K562 (cell line): ENCODE data around the gene FADS1. TPM values are rescaled to one million over a fixed set of nuclear protein-coding genes. Genes with fewer than 3 reads are reported as not detected.

Source experiments
- BMI1 ChIP-seq: fragments of 150-350 bp; IDR thresholded peaks from 2 replicates; pipeline ENCODE4 v1.6.1; 2014; ENCODE audit warnings: low read length
- CBX8 ChIP-seq: fragments of 200-600 bp; sonication (generic); IDR thresholded peaks from 2 replicates; pipeline ENCODE4 v1.6.1; 2012; ENCODE audit warnings: borderline replicate concordance, mixed run types, low read depth, mild to moderate bottlenecking, moderate library complexity, mixed read lengths, low read length, control low read depth, inconsistent platforms; ENCODE audit not compliant: poor library complexity, severe bottlenecking; ENCODE audit errors: extremely low read depth
- CUX1 ChIP-seq: fragments of 200-800 bp; sonication (Bioruptor generic); IDR thresholded peaks from 2 replicates; pipeline ENCODE4 v1.6.1; 2016; ENCODE audit warnings: missing genetic modification characterization, missing compliant biosample characterization
- ETV6 ChIP-seq, 3 experiments: fragments of 150-350 bp in 1 of 3; sonication (generic) in 1 of 3; formaldehyde crosslinking in 1 of 3; IDR thresholded peaks; 2 replicates each; pipeline versions ENCODE4 v1.6.1 to v1.8.0; 2014 to 2022; ENCODE audit warnings: borderline replicate concordance in 2 of 3, low read depth in 2 of 3, antibody characterized with exemption in 1 of 3, low read length in 1 of 3, mild to moderate bottlenecking in 1 of 3, missing genetic modification reagents in 1 of 3
- GABPB1 ChIP-seq: sonication (generic); formaldehyde crosslinking; IDR thresholded peaks from 2 replicates; pipeline ENCODE4 v1.8.0; 2022; ENCODE audit warnings: mild to moderate bottlenecking, missing genetic modification reagents
- GMEB1 ChIP-seq: fragments of 250-450 bp; sonication (Bioruptor Pico); IDR thresholded peaks from 2 replicates; pipeline ENCODE4 v1.4.0; 2020; ENCODE audit warnings: mild to moderate bottlenecking
- HCFC1 ChIP-seq: IDR thresholded peaks from 2 replicates; pipeline ENCODE4 v1.6.1; 2012; ENCODE audit warnings: low read depth, low read length, improper control_type of control experiment
- HDAC2 ChIP-seq: fragments of 450-650 bp; IDR thresholded peaks from 2 replicates; pipeline ENCODE4 v1.6.1; 2016; ENCODE audit warnings: mild to moderate bottlenecking
- HMGN3 ChIP-seq: IDR thresholded peaks from 2 replicates; pipeline ENCODE4 v1.6.1; 2011; ENCODE audit warnings: borderline replicate concordance, low read depth, mild to moderate bottlenecking, mixed read lengths, low read length; ENCODE audit not compliant: insufficient read length; ENCODE audit errors: extremely low read depth
- HOXB6 ChIP-seq: fragments of 250-450 bp; sonication (Bioruptor Pico); IDR thresholded peaks from 2 replicates; pipeline ENCODE4 v1.5.1; 2022; ENCODE audit warnings: mild to moderate bottlenecking, borderline replicate concordance
- NFIC ChIP-seq: fragments of 450-650 bp; IDR thresholded peaks from 2 replicates; pipeline ENCODE4 v1.6.1; 2017; ENCODE audit warnings: mild to moderate bottlenecking, inconsistent platforms
- NR4A1 ChIP-seq, 2 experiments: fragments of 250-450 bp in 1 of 2; fragments of 450-650 bp in 1 of 2; sonication (Bioruptor Pico) in 1 of 2; IDR thresholded peaks; 2 replicates each; pipeline versions ENCODE4 v1.4.0 to v1.6.1; 2016 to 2020; ENCODE audit warnings: mild to moderate bottlenecking in 2 of 2, missing compliant biosample characterization in 1 of 2, missing genetic modification characterization in 1 of 2, moderate library complexity in 1 of 2
- POU5F1 ChIP-seq: fragments of 150-350 bp; IDR thresholded peaks from 2 replicates; pipeline ENCODE4 v1.6.1; 2014; ENCODE audit warnings: borderline replicate concordance, low read length, low read depth, mild to moderate bottlenecking; ENCODE audit not compliant: partially characterized antibody
- SIRT6 ChIP-seq: IDR thresholded peaks from one replicate; pipeline ENCODE4 v1.6.1; 2012; ENCODE audit warnings: low read depth, mild to moderate bottlenecking, control low read depth, inconsistent platforms, low read length, moderate library complexity
- SMAD3 ChIP-seq: fragments of 450-650 bp; formaldehyde crosslinking; conservative IDR thresholded peaks from 2 replicates; pipeline ENCODE4 v1.4.0; 2020; ENCODE audit warnings: mild to moderate bottlenecking
- TEAD1 ChIP-seq, 2 experiments: fragments of 450-650 bp in 1 of 2; sonication (generic) in 1 of 2; formaldehyde crosslinking; IDR thresholded peaks; 2 replicates each; pipeline versions ENCODE4 v1.4.0 to v1.8.0; 2020 to 2022; ENCODE audit warnings: mild to moderate bottlenecking in 2 of 2, missing genetic modification reagents in 1 of 2
- TFAM ChIP-seq: fragments of 250-450 bp; sonication (Bioruptor Pico); conservative IDR thresholded peaks from 2 replicates; pipeline ENCODE4 v1.5.0; 2021; ENCODE audit warnings: mild to moderate bottlenecking, moderate library complexity
- THRAP3 ChIP-seq: fragments of 450-650 bp; IDR thresholded peaks from 2 replicates; pipeline ENCODE4 v1.6.1; 2016; ENCODE audit warnings: mild to moderate bottlenecking, inconsistent platforms, borderline replicate concordance
- ZNF174 ChIP-seq: fragments of 250-450 bp; sonication (Bioruptor Pico); IDR thresholded peaks from 2 replicates; pipeline ENCODE4 v1.4.0; 2020; ENCODE audit warnings: mild to moderate bottlenecking
- ZNF316 ChIP-seq: fragments of 450-650 bp; IDR thresholded peaks from 2 replicates; pipeline ENCODE4 v1.6.1; 2016
- ZNF583 ChIP-seq: fragments of 250-450 bp; sonication (Bioruptor Pico); IDR thresholded peaks from 2 replicates; pipeline ENCODE4 v1.4.0; 2020
- polyA plus RNA-seq, 8 experiments: library from polyadenylated mRNA; depleted of rRNA in 4 of 8; stranded (reverse) in 5 of 8; unstranded in 3 of 8; fragments of >200 nt; fragmentation: Nextera tagmentation in 2 of 8; fragmentation: Illumina TruSeq in 1 of 8; extraction: Ambion mirVana in 2 of 8; extraction: Trizol in 1 of 8; gene quantifications; 2 replicates each; pipeline versions ENCODE4 v1.2.1 to v1.2.3, GENCODE V29; 2011 to 2014; ENCODE audit warnings: inconsistent platforms in 1 of 8, missing spikeins in 1 of 8
- total RNA-seq, 7 experiments: library from RNA; depleted of rRNA in 6 of 7; stranded (reverse); fragments of >200 nt in 6 of 7; fragmentation: Illumina TruSeq in 2 of 7; extraction: Trizol in 2 of 7; gene quantifications; 2 replicates each; pipeline versions ENCODE4 v1.2.1 to v1.2.3, GENCODE V29; 2011 to 2021; ENCODE audit warnings: low replicate concordance in 1 of 7

The FADS1 gene
- total and polyA plus RNA-seq, 9 of the 15 experiments (the other 6 are each of a cell fraction or from before 2014, with no cell fraction given) = 110 to 864 (median 364) TPM

GRCh38 chr11:61834278-61835048 lies 17.7 kb upstream of the FADS1 start (continued):
- peak; percentile 93 for TF ChIP-seq CUX1
- TF ChIP-seq TEAD1 (CRISPR knock-in tag; IDR thresholded peaks at IDR 0.05) = peak in 1 of 2 experiments; percentile 25; a peak in 1 of 4 replicates
- TF ChIP-seq HCFC1 = no peak
- TF ChIP-seq NFIC = peak; percentile 57
- peak; percentile 46; the same call in 1 of the 2 replicates for TF ChIP-seq GABPB1 (CRISPR knock-in tag)
- no peak for TF ChIP-seq HOXB6 (CRISPR knock-in tag)
- no peak for TF ChIP-seq BMI1
- no peak for TF ChIP-seq SIRT6
- TF ChIP-seq POU5F1 = no peak
- TF ChIP-seq SMAD3 (CRISPR knock-in tag) = no peak
- no peak for TF ChIP-seq TFAM (CRISPR knock-in tag)
- TF ChIP-seq ETV6 (IDR thresholded peaks at IDR 0.05; ENCODE audit: borderline replicate concordance in 1 of 2, low read depth in 2 of 2, low read length in 1 of 2) = no peak
- no peak for TF ChIP-seq ETV6 (CRISPR knock-in tag; IDR thresholded peaks at IDR 0.05; ENCODE audit: borderline replicate concordance)
- TF ChIP-seq ZNF316 = no peak
- no peak for TF ChIP-seq ZNF174 (CRISPR knock-in tag)
- TF ChIP-seq CBX8 = no peak
- TF ChIP-seq NR4A1 (CRISPR knock-in tag; IDR thresholded peaks at IDR 0.05) = peak; percentile 96
- peak; percentile 95 for TF ChIP-seq NR4A1 (tag; IDR thresholded peaks at IDR 0.05)
- TF ChIP-seq GMEB1 (CRISPR knock-in tag) = no peak
- peak; percentile 56 for TF ChIP-seq HMGN3
- no peak; the same call in 1 of the 2 replicates for TF ChIP-seq HDAC2
- TF ChIP-seq ZNF583 (CRISPR knock-in tag) = no peak
- TF ChIP-seq THRAP3 = no peak; the same call in 1 of the 2 replicates
